Measurements from ENCODE around the gene PIGT. TPM values are rescaled to one million over a fixed set of nuclear protein-coding genes. Genes with fewer than 3 reads are reported as not detected.
A peak's percentile ranks its signal among the peaks of the same experiment; 100 is the strongest.

PIGT gene
- total RNA-seq, 1 experiment from 2014 or later = 73.9 TPM

DNA sequence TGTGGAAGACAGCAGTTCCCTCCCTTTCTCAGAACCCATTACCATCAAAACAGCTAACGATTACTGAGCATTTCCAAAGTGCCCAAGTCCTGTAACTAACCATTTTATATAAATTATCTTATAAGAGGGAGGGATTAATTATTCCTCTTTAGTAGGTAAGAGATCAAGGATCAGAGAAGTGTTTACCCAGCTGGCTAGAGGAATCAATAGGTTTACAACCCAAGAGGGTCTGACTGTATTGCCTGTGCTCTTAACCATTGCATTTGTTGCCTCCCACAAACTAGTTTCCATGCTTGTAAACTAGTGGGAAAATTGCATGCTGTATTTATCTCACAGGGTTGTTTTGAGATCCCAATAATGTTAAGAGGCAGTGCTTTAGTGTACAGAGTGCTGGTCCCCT lies 11.5 kb upstream of the PIGT start:
- DNase-seq = no peak
- Histone ChIP-seq H3K79me1 (ENCODE audit: insufficient read depth, low read depth, low read length, poor library complexity, severe bottlenecking) (no peaks in the 10 kb centered on the region), H2AK5ac (ENCODE audit: insufficient read length, low read length) (no peak overlapping the region), H2BK120ac (ENCODE audit: low read depth, low read length, poor library complexity, severe bottlenecking) (no peak overlapping the region), H3K14ac (ENCODE audit: insufficient read depth, low read length) (no peak overlapping the region), H3T11ph (ENCODE audit: low read length) (no peak overlapping the region), H2BK15ac (ENCODE audit: low read depth, low read length) (no peak overlapping the region), H3K79me2 (ENCODE audit: insufficient read depth, low read length) (no peaks in the 10 kb centered on the region), H4K5ac (ENCODE audit: insufficient read length, low read depth, low read length) (no peak overlapping the region), H3K27me3 (ENCODE audit: insufficient read depth, low read length) (peaks cover 4% of the 10 kb centered on the region; the same call in 1 of the 2 replicates), H3K18ac (ENCODE audit: insufficient read length, low read depth, low read length) (no peak overlapping the region), H4K91ac (ENCODE audit: insufficient read length, low read depth, low read length) (no peak overlapping the region), H3K9me3 (ENCODE audit: control insufficient read depth, low read depth, low read length) (no peaks in the 10 kb centered on the region), H2BK12ac (ENCODE audit: insufficient read length, low read depth, low read length) (no peak overlapping the region), H3K9ac (ENCODE audit: extremely low read depth, insufficient read length, low read length) (no peak overlapping the region), H4K8ac (replicated peaks; ENCODE audit: insufficient read length, low read depth, low read length) (no peak overlapping the region), H2BK5ac (ENCODE audit: insufficient read length, low read length) (no peak overlapping the region), H3K4ac (ENCODE audit: low read depth, low read length) (no peak overlapping the region), H2BK20ac (ENCODE audit: low read depth, low read length, poor library complexity, severe bottlenecking) (no peak overlapping the region), H2AFZ (ENCODE audit: low read length) (no peak overlapping the region), H3K23me2 (ENCODE audit: insufficient read length, low read depth, low read length, poor library complexity, severe bottlenecking) (peaks cover 21% of the 10 kb centered on the region), H3K23ac (ENCODE audit: insufficient read length, low read depth, low read length) (no peak overlapping the region), H4K20me1 (ENCODE audit: control insufficient read depth, insufficient read depth, insufficient read length) (no peaks in the 10 kb centered on the region), H3K56ac (ENCODE audit: insufficient read length, low read depth, low read length) (no peak overlapping the region), H3K27ac (ENCODE audit: insufficient read length, low read depth, low read length) (no peak overlapping the region), H3K4me1 (ENCODE audit: insufficient read depth, low read length) (peaks cover 3% of the 10 kb centered on the region; the same call in 1 of the 2 replicates), H3K4me2 (ENCODE audit: insufficient read depth, insufficient read length, low read length) (no peak overlapping the region)
- Mint-ChIP-seq H3K27me3 (ENCODE audit: low read depth) (peaks cover 47% of the 10 kb centered on the region), H3K4me1 (peaks cover 12 to 15% of the 10 kb centered on the region in 2 experiments), H3K4me3 (peak overlapping the region; percentile 9 to 45; a peak in 3 of 5 replicates), H3K9me3 (peaks cover 25 to 26% of the 10 kb centered on the region in 2 experiments), H3K36me3 (ENCODE audit: insufficient read depth in 1 of 3, low read depth in 3 of 3) (peaks cover 13 to 31% (median 20%) of the 10 kb centered on the region in 3 experiments), H3K27ac (no peak overlapping the region)
- TF ChIP-seq, protein P1, sequence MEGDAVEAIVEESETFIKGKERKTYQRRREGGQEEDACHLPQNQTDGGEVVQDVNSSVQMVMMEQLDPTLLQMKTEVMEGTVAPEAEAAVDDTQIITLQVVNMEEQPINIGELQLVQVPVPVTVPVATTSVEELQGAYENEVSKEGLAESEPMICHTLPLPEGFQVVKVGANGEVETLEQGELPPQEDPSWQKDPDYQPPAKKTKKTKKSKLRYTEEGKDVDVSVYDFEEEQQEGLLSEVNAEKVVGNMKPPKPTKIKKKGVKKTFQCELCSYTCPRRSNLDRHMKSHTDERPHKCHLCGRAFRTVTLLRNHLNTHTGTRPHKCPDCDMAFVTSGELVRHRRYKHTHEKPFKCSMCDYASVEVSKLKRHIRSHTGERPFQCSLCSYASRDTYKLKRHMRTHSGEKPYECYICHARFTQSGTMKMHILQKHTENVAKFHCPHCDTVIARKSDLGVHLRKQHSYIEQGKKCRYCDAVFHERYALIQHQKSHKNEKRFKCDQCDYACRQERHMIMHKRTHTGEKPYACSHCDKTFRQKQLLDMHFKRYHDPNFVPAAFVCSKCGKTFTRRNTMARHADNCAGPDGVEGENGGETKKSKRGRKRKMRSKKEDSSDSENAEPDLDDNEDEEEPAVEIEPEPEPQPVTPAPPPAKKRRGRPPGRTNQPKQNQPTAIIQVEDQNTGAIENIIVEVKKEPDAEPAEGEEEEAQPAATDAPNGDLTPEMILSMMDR (conservative IDR thresholded peaks at IDR 0.05) = no peak
- WGBS (ENCODE audit: extremely low coverage, insufficient read length, low lambda C conversion rate) = no CpG with 5 or more reads among the region's 1 CpG

Data from H9 (cell line).